ENCODE data around the gene TUBA3E. TPM values are rescaled to one million over a fixed set of nuclear protein-coding genes. Genes with fewer than 3 reads are reported as not detected.
"Not testable (repeated sequence)": the region's sequence is repeated elsewhere in the genome, so short reads cannot be mapped to it uniquely, and the experiment has no call there.

TUBA3E gene
- total RNA-seq, 1 donor from 2014 or later: not detected

GRCh38 chr2:130192451-130192850 is 5.8 kb downstream of the TUBA3E start:
- DNase-seq (ENCODE audit: extremely low read depth, low read depth, low spot score): not testable (repeated sequence)

- DNase-seq (ENCODE audit: extremely low read depth, low read depth, low spot score): not testable (repeated sequence)
Observed at GRCh38 chr2:130191319-130191718, 6.9 kb downstream of the TUBA3E start.

- DNase-seq (ENCODE audit: extremely low read depth, low read depth, low spot score): no peak
Observed at GRCh38 chr2:130190237-130190636, 8.0 kb downstream of the TUBA3E start.

- DNase-seq (ENCODE audit: extremely low read depth, low read depth, low spot score): not testable (repeated sequence)
Observed at GRCh38 chr2:130188958-130189357, 9.3 kb downstream of the TUBA3E start.

GRCh38 chr2:130187859-130188792 is 10.1 kb downstream of the TUBA3E start:
- DNase-seq (ENCODE audit: extremely low read depth, low read depth, low spot score): not testable (repeated sequence)

GRCh38 chr2:130187268-130187667 is 11.0 kb downstream of the TUBA3E start:
- no peak for DNase-seq (ENCODE audit: extremely low read depth, low read depth, low spot score)

- DNase-seq (ENCODE audit: extremely low read depth, low read depth, low spot score): no peak
Observed at GRCh38 chr2:130186391-130186790, 11.8 kb downstream of the TUBA3E start.

GRCh38 chr2:130185896-130186295 is 12.3 kb downstream of the TUBA3E start:
- no peak for DNase-seq (ENCODE audit: extremely low read depth, low read depth, low spot score)

- DNase-seq (ENCODE audit: extremely low read depth, low read depth, low spot score): no peak
Observed at GRCh38 chr2:130185436-130185835, 12.8 kb downstream of the TUBA3E start.

- no peak for DNase-seq (ENCODE audit: extremely low read depth, low read depth, low spot score)
Observed at GRCh38 chr2:130183512-130184373, 14.5 kb downstream of the TUBA3E start.

GRCh38 chr2:130182826-130183511 is 15.3 kb downstream of the TUBA3E start:
- not testable (repeated sequence) for DNase-seq (ENCODE audit: extremely low read depth, low read depth, low spot score)

- not testable (repeated sequence) for DNase-seq (ENCODE audit: extremely low read depth, low read depth, low spot score)
Observed at GRCh38 chr2:130181880-130182682, 16.2 kb downstream of the TUBA3E start, which contains the start of gene MZT2B. TSS of gene MZT2B (plus strand) at chr2:130182262. CDS start at chr2:130182283, 21 bp downstream.

GRCh38 chr2:130181325-130181879 is 16.8 kb downstream of the TUBA3E start, which contains the start of gene SMPD4:
TSS of gene SMPD4 (minus strand) at chr2:130181602. CDS start at chr2:130176592, 5,010 bp downstream.
- peak; percentile 51 for DNase-seq (ENCODE audit: extremely low read depth, low read depth, low spot score)

- not testable (repeated sequence) for DNase-seq (ENCODE audit: extremely low read depth, low read depth, low spot score)
Observed at GRCh38 chr2:130180404-130181324, 17.6 kb downstream of the TUBA3E start.

- not testable (repeated sequence) for DNase-seq (ENCODE audit: extremely low read depth, low read depth, low spot score)
Observed at GRCh38 chr2:130174866-130175265, 23.4 kb downstream of the TUBA3E start.

- no peak for DNase-seq (ENCODE audit: extremely low read depth, low read depth, low spot score)
Observed at GRCh38 chr2:130169896-130170295, 28.3 kb downstream of the TUBA3E start.

- DNase-seq (ENCODE audit: extremely low read depth, low read depth, low spot score): not testable (repeated sequence)
Observed at GRCh38 chr2:130169163-130169562, 29.1 kb downstream of the TUBA3E start.

GRCh38 chr2:130166611-130167010 is 31.6 kb downstream of the TUBA3E start:
- not testable (repeated sequence) for DNase-seq (ENCODE audit: extremely low read depth, low read depth, low spot score)

Measured in glomerular endothelial cell (primary cell).